NCI-H2227 treated with DMSO at 0.1 percent for 48 hours (cell line): Measurements from ENCODE around the gene FNIP1.
A peak's percentile ranks its signal among the peaks of the same experiment; 100 is the strongest.
"Not testable (repeated sequence)": the region's sequence is repeated elsewhere in the genome, so short reads cannot be mapped to it uniquely, and the experiment has no call there.

Experiments used
- DNase-seq: peaks from one replicate; lab custom pipeline; 2025; lab: John Stamatoyannopoulos, UW

FNIP1 gene

GRCh38 chr5:131796793-131797693 lies at the start of gene FNIP1:
TSS of gene FNIP1 (minus strand) at chr5:131797017. CDS start at chr5:131796921, 96 bp downstream.
- peak; percentile 92 for DNase-seq

- DNase-seq = no peak
Measured at GRCh38 chr5:131846536-131846935, 49.7 kb upstream of the FNIP1 start.

- DNase-seq = no peak
Measured at GRCh38 chr5:131845828-131846227, 49.0 kb upstream of the FNIP1 start.

GRCh38 chr5:131842971-131843370 lies 46.2 kb upstream of the FNIP1 start:
- DNase-seq = not testable (repeated sequence)

- DNase-seq = not testable (repeated sequence)
Measured at GRCh38 chr5:131832702-131833101, 35.9 kb upstream of the FNIP1 start.

GRCh38 chr5:131825404-131826013 lies 28.7 kb upstream of the FNIP1 start:
- no peak for DNase-seq

- no peak for DNase-seq
Measured at GRCh38 chr5:131824631-131825030, 27.8 kb upstream of the FNIP1 start.

- DNase-seq = no peak
Measured at GRCh38 chr5:131821221-131821620, 24.4 kb upstream of the FNIP1 start.

- DNase-seq = no peak
Measured at GRCh38 chr5:131818001-131818724, 21.3 kb upstream of the FNIP1 start.

GRCh38 chr5:131814990-131815389 lies 18.2 kb upstream of the FNIP1 start:
- DNase-seq = no peak

GRCh38 chr5:131812371-131813160 lies 15.7 kb upstream of the FNIP1 start:
- DNase-seq = peak; percentile 17

- DNase-seq = no peak
Measured at GRCh38 chr5:131810510-131811249, 13.9 kb upstream of the FNIP1 start.

GRCh38 chr5:131795879-131796792 lies 681 bp downstream of the FNIP1 start:
- DNase-seq = no peak

GRCh38 chr5:131795228-131795627 lies 1.6 kb downstream of the FNIP1 start:
- no peak for DNase-seq

- no peak for DNase-seq
Measured at GRCh38 chr5:131794586-131794985, 2.2 kb downstream of the FNIP1 start.

GRCh38 chr5:131792896-131793295 lies 3.9 kb downstream of the FNIP1 start:
- DNase-seq = no peak

GRCh38 chr5:131791866-131792265 lies 5.0 kb downstream of the FNIP1 start:
- no peak for DNase-seq

GRCh38 chr5:131790550-131790949 lies 6.3 kb downstream of the FNIP1 start:
- DNase-seq = no peak

GRCh38 chr5:131789765-131790164 lies 7.1 kb downstream of the FNIP1 start:
- DNase-seq = no peak

- DNase-seq = no peak
Measured at GRCh38 chr5:131787736-131788135, 9.1 kb downstream of the FNIP1 start.
